ENCODE data around the gene PORCN. TPM values are rescaled to one million over a fixed set of nuclear protein-coding genes. Genes with fewer than 3 reads are reported as not detected.

PORCN gene
- total and polyA plus RNA-seq, 4 donors: 0.70 to 4.9 (median 2.8) TPM

- Histone ChIP-seq H3K4me1 (ENCODE audit: control insufficient read depth in 4 of 4, insufficient read depth in 4 of 4, low read length in 3 of 4) (no peaks in the 10 kb centered on the region), H3K27ac (ENCODE audit: low read depth in 1 of 2, low read length in 2 of 2) (no peak overlapping the region), H3K27me3 (ENCODE audit: control insufficient read depth in 4 of 4, insufficient read depth in 4 of 4, low read length in 3 of 4) (no peaks in the 10 kb centered on the region), H3K9ac (ENCODE audit: low read depth in 1 of 2, low read length in 2 of 2) (no peak overlapping the region), H3K9me3 (ENCODE audit: control insufficient read depth in 4 of 4, low read length in 3 of 4) (no peaks in the 10 kb centered on the region), H3K4me3 (ENCODE audit: low read depth in 1 of 3, low read length in 3 of 3) (no peak overlapping the region), H3K36me3 (ENCODE audit: control insufficient read depth in 4 of 4, insufficient read depth in 3 of 4, low read depth in 1 of 4, low read length in 3 of 4) (no peaks in the 10 kb centered on the region)
- no peak for DNase-seq (ENCODE audit: low spot score)
- WGBS: 77% methylated on average over 6 of the region's 6 CpGs
- TF ChIP-seq ZBTB33 (IDR thresholded peaks at IDR 0.05) (no peak), TAF1 (conservative IDR thresholded peaks at IDR 0.05) (no peak), EGR1 (IDR thresholded peaks at IDR 0.05; ENCODE audit: low read depth in 2 of 2) (no peak), RXRA (IDR thresholded peaks at IDR 0.05) (no peak), CTCF (IDR thresholded peaks at IDR 0.05; ENCODE audit: low read depth, low read length, missing input control) (no peak), MAX (IDR thresholded peaks at IDR 0.05) (no peak), ATF3 (IDR thresholded peaks at IDR 0.05) (no peak), GABPA (IDR thresholded peaks at IDR 0.05 in 1 of 2, conservative IDR thresholded peaks at IDR 0.05 in 1 of 2) (no peak), REST (IDR thresholded peaks at IDR 0.05) (no peak), RAD21 (IDR thresholded peaks at IDR 0.05) (no peak)
These were observed 47.0 kb upstream of the PORCN start for GRCh38 chrX:48461830-48462229.

GRCh38 chrX:48465336-48465933 is 43.4 kb upstream of the PORCN start:
- no peak overlapping the region for H3K9ac ChIP-seq (ENCODE audit: low read depth in 1 of 2, low read length in 2 of 2)
- no peak overlapping the region for H3K27ac ChIP-seq (ENCODE audit: low read depth in 1 of 2, low read length in 2 of 2)
- WGBS: 85% methylated on average over 10 of the region's 10 CpGs
- TF ChIP-seq ATF3 (IDR thresholded peaks at IDR 0.05): no peak
- no peak for TF ChIP-seq ZBTB33 (IDR thresholded peaks at IDR 0.05)
- TF ChIP-seq HNF4G (IDR thresholded peaks at IDR 0.05): no peak
- TF ChIP-seq EGR1 (IDR thresholded peaks at IDR 0.05; ENCODE audit: low read depth in 2 of 2): no peak
- TF ChIP-seq HNF4A (conservative IDR thresholded peaks at IDR 0.05): no peak
- TF ChIP-seq GABPA (IDR thresholded peaks at IDR 0.05 in 1 of 2, conservative IDR thresholded peaks at IDR 0.05 in 1 of 2): no peak
- TF ChIP-seq JUND (IDR thresholded peaks at IDR 0.05): no peak
- TF ChIP-seq YY1 (IDR thresholded peaks at IDR 0.05): no peak
- no peak for TF ChIP-seq RAD21 (IDR thresholded peaks at IDR 0.05)
- no peak for TF ChIP-seq FOXA1 (IDR thresholded peaks at IDR 0.05)
- no peaks in the 10 kb centered on the region for H3K9me3 ChIP-seq (ENCODE audit: control insufficient read depth in 4 of 4, low read length in 3 of 4)
- DNase-seq (ENCODE audit: low spot score): no peak
- H3K27me3 ChIP-seq (ENCODE audit: control insufficient read depth in 4 of 4, insufficient read depth in 4 of 4, low read length in 3 of 4): peaks cover 0 to 7% (median 0%) of the 10 kb centered on the region in 4 donors
- no peaks in the 10 kb centered on the region for H3K4me1 ChIP-seq (ENCODE audit: control insufficient read depth in 4 of 4, insufficient read depth in 4 of 4, low read length in 3 of 4)
- H3K36me3 ChIP-seq (ENCODE audit: control insufficient read depth in 4 of 4, insufficient read depth in 3 of 4, low read depth in 1 of 4, low read length in 3 of 4): no peaks in the 10 kb centered on the region
- H3K4me3 ChIP-seq (ENCODE audit: low read depth in 1 of 3, low read length in 3 of 3): no peak overlapping the region

Data from liver (tissue), 9 donors.